CD4-positive, alpha-beta T cell (primary cell): ENCODE results near the gene TAS1R3. TPM values are rescaled to one million over a fixed set of nuclear protein-coding genes. Genes with fewer than 3 reads are reported as not detected.
A peak's percentile ranks its signal among the peaks of the same experiment; 100 is the strongest.

Source experiments
- ATAC-seq: fragments of 200-7000 bp; cut with Tn5 transposase; one replicate; pipeline ENCODE4 v1.10.0; 2022; ENCODE audit warnings: mild to moderate bottlenecking; ENCODE audit not compliant: poor library complexity
- CTCF ChIA-PET: fragments of 350-600 bp; sonication (Branson Sonifier 250); formaldehyde crosslinking; loops from one replicate; lab custom pipeline; 2021; ENCODE audit warnings: antibody characterized with exemption, inconsistent platforms; lab: Charles Lee
- POLR2A ChIA-PET: fragments of 350-600 bp; sonication (Branson Sonifier 250); formaldehyde crosslinking; loops from one replicate; lab custom pipeline; 2021; ENCODE audit warnings: antibody characterized with exemption, inconsistent platforms; lab: Charles Lee
- DNase-seq, 14 experiments: peaks; one replicate each; pipeline ENCODE4 v3.0.0-alpha.2; 2013 to 2020; ENCODE audit warnings: mixed read lengths in 2 of 14
- H3K27ac ChIP-seq, 2 donors: one replicate each; pipeline versions ENCODE4 v1.5.1 to v1.7.0; 2013; ENCODE audit warnings: low read length in 2 of 2, low read depth in 1 of 2, mild to moderate bottlenecking in 1 of 2
- H3K27me3 ChIP-seq, 2 experiments: 1 replicate in 1 of 2; 2 replicates in 1 of 2; pipeline versions ENCODE4 v1.6.1 to v1.7.0; 2013; ENCODE audit warnings: low read length in 2 of 2, control low read depth in 1 of 2, mild to moderate bottlenecking in 1 of 2, moderate library complexity in 1 of 2; ENCODE audit not compliant: insufficient read depth in 2 of 2, control insufficient read depth in 1 of 2
- H3K36me3 ChIP-seq: one replicate; pipeline ENCODE4 v1.6.1; 2013; ENCODE audit warnings: low read length, control low read depth; ENCODE audit not compliant: insufficient read depth
- H3K4me1 ChIP-seq: one replicate; pipeline ENCODE4 v1.6.1; 2013; ENCODE audit warnings: low read length, control low read depth; ENCODE audit not compliant: insufficient read depth
- H3K4me3 ChIP-seq: one replicate; pipeline ENCODE4 v1.5.1; 2013; ENCODE audit warnings: mild to moderate bottlenecking, low read length, moderate library complexity
- H3K9me3 ChIP-seq, 2 experiments: 1 replicate in 1 of 2; 2 replicates in 1 of 2; pipeline versions ENCODE4 v1.6.1 to v1.7.0; 2013; ENCODE audit warnings: low read length in 2 of 2, mild to moderate bottlenecking in 2 of 2, control low read depth in 1 of 2, moderate library complexity in 1 of 2; ENCODE audit not compliant: control insufficient read depth in 1 of 2, insufficient read depth in 1 of 2
- H3K27ac Mint-ChIP-seq: one replicate; pipeline ENCODE4 v1.8.0; 2020; ENCODE audit warnings: mixed read lengths
- H3K27me3 Mint-ChIP-seq: one replicate; pipeline ENCODE4 v1.8.0; 2021; ENCODE audit warnings: mixed read lengths
- H3K36me3 Mint-ChIP-seq: one replicate; pipeline ENCODE4 v1.8.0; 2021; ENCODE audit warnings: low read depth, mixed read lengths
- H3K4me1 Mint-ChIP-seq: one replicate; pipeline ENCODE4 v1.8.0; 2021; ENCODE audit warnings: low read depth, mixed read lengths
- H3K4me3 Mint-ChIP-seq: one replicate; pipeline ENCODE4 v1.8.0; 2020; ENCODE audit warnings: mild to moderate bottlenecking, mixed read lengths
- H3K9me3 Mint-ChIP-seq: one replicate; pipeline ENCODE4 v1.8.0; 2020; ENCODE audit warnings: mixed read lengths
- intact Hi-C, 2 experiments: fragments of 100-400 bp; cut with DNase I in 1 of 2; cut with micrococcal nuclease in 1 of 2; formaldehyde crosslinking; loops; one replicate each; pipeline versions ENCODE4 v1.15.1 to v1.9.0; 2023 to 2025; cut with DNase I, micrococcal nuclease
- total RNA-seq, 174 experiments: library from RNA in 2 of 174; stranded (reverse) in 2 of 174; gene quantifications; one replicate each; pipeline ENCODE4 v1.2.3 and lab custom pipeline; 2021 to 2026
- TF ChIP-seq, protein P1 (sequence below): fragments of 200-600 bp; IDR thresholded peaks from one replicate; pipeline ENCODE4 v1.8.0; 2022; ENCODE audit warnings: antibody characterized with exemption, mild to moderate bottlenecking

Gene TAS1R3
- total RNA-seq, 2 experiments from 2014 or later = 3.3 to 3.4 TPM

- ChIA-PET CTCF (no interaction called here), POLR2A (no interaction called here)
- DNase-seq = peak in 1 of 14 experiments; percentile 24
- ATAC-seq = peak; percentile 77
- peaks cover 30% of the 10 kb centered on the region for H3K4me1 ChIP-seq
- H3K9me3 ChIP-seq = peaks cover 0 to 15% of the 10 kb centered on the region in 2 experiments
- H3K4me3 ChIP-seq = no peak overlapping the region
- Mint-ChIP-seq H3K27me3 (peaks cover 26% of the 10 kb centered on the region), H3K9me3 (no peaks in the 10 kb centered on the region), H3K4me3 (peak overlapping the region; percentile 39), H3K27ac (peak overlapping the region; percentile 79), H3K36me3 (no peaks in the 10 kb centered on the region), H3K4me1 (peaks cover 13% of the 10 kb centered on the region)
- H3K27me3 ChIP-seq = peaks cover 23 to 33% of the 10 kb centered on the region in 2 experiments
- no peaks in the 10 kb centered on the region for H3K36me3 ChIP-seq
- intact Hi-C loops = no loop called here
- H3K27ac ChIP-seq = peak overlapping the region in 1 of 2 donors; percentile 7
- TF ChIP-seq, protein P1, sequence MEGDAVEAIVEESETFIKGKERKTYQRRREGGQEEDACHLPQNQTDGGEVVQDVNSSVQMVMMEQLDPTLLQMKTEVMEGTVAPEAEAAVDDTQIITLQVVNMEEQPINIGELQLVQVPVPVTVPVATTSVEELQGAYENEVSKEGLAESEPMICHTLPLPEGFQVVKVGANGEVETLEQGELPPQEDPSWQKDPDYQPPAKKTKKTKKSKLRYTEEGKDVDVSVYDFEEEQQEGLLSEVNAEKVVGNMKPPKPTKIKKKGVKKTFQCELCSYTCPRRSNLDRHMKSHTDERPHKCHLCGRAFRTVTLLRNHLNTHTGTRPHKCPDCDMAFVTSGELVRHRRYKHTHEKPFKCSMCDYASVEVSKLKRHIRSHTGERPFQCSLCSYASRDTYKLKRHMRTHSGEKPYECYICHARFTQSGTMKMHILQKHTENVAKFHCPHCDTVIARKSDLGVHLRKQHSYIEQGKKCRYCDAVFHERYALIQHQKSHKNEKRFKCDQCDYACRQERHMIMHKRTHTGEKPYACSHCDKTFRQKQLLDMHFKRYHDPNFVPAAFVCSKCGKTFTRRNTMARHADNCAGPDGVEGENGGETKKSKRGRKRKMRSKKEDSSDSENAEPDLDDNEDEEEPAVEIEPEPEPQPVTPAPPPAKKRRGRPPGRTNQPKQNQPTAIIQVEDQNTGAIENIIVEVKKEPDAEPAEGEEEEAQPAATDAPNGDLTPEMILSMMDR = no peak
Observed at GRCh38 chr1:1359308-1359663, 28.2 kb downstream of the TAS1R3 start.

DNA sequence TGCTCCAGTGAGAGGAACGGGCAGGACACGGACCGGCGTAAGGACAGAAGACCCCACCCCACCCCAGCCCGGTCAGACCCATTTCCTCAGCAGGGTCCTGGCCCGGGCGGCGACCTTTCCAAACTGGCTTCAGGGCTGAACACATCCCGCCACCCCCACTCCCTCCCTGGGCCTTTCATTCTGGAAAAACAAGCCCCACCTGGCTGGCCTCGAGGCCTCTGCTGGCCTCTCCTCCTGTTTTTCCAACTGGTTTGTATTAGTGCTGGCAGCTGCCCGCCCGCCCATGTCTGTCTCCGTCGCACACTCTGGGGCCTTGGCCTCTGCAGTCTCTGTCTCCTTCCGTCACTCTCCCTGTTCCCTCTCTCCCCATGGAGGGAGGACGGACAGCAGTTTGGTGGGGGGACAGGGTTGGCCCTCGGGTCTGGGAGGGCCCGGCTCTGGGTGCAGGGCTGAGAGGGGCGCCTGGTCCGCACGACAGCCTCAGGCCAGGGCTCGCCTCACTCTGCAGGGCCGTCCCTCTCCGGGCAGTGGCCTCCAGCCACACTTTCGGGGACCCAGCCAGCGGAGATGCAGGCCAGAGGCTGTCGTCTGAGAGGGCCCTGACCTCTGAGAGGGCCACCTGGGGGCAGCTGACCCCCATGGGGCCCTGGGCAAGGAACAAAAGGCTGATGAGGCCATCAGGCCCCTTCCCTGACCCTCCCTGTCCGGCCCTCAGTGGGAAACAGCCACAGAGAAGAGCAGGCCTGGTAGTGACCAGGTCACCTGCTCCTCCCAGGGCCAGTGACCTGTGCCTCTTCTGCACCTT is 28.8 kb downstream of the TAS1R3 start:
- Mint-ChIP-seq H3K27me3 (peaks cover 26% of the 10 kb centered on the region), H3K4me1 (peaks cover 12% of the 10 kb centered on the region), H3K36me3 (no peaks in the 10 kb centered on the region), H3K9me3 (no peaks in the 10 kb centered on the region), H3K27ac (peak overlapping the region; percentile 79), H3K4me3 (peak overlapping the region; percentile 39)
- POLR2A ChIA-PET = no interaction called here
- H3K4me3 ChIP-seq = no peak overlapping the region
- H3K36me3 ChIP-seq = no peaks in the 10 kb centered on the region
- peaks cover 0 to 14% of the 10 kb centered on the region in 2 experiments for H3K9me3 ChIP-seq
- peaks cover 25% of the 10 kb centered on the region for H3K4me1 ChIP-seq
- CTCF ChIA-PET = no interaction called here
- ATAC-seq (no peak), DNase-seq (no peak)
- H3K27ac ChIP-seq = no peak overlapping the region
- TF ChIP-seq, protein P1 = no peak
- peaks cover 22 to 30% of the 10 kb centered on the region in 2 experiments for H3K27me3 ChIP-seq
- intact Hi-C loops = no loop called here

GRCh38 chr1:1360506-1361169 is 29.6 kb downstream of the TAS1R3 start:
- POLR2A ChIA-PET = no interaction called here
- CTCF ChIA-PET = no interaction called here
- ATAC-seq (no peak), DNase-seq (no peak)
- intact Hi-C loops = no loop called here
- Histone ChIP-seq H3K27me3 (peaks cover 22 to 26% of the 10 kb centered on the region in 2 experiments), H3K27ac (no peak overlapping the region), H3K4me1 (peaks cover 25% of the 10 kb centered on the region), H3K36me3 (no peaks in the 10 kb centered on the region), H3K9me3 (peaks cover 0 to 14% of the 10 kb centered on the region in 2 experiments), H3K4me3 (no peak overlapping the region)
- TF ChIP-seq, protein P1 = no peak
- H3K27ac Mint-ChIP-seq = no peak overlapping the region
- no peak overlapping the region for H3K4me3 Mint-ChIP-seq
- peaks cover 26% of the 10 kb centered on the region for H3K27me3 Mint-ChIP-seq
- no peaks in the 10 kb centered on the region for H3K9me3 Mint-ChIP-seq
- peaks cover 12% of the 10 kb centered on the region for H3K4me1 Mint-ChIP-seq
- no peaks in the 10 kb centered on the region for H3K36me3 Mint-ChIP-seq
